Rectal smooth muscle tissue (tissue), 1 donor: ENCODE measurements around the gene JAG1.

Experiments used
- H3K27ac ChIP-seq: one replicate; pipeline ENCODE4 v1.7.0; 2013; ENCODE audit warnings: low read depth, low read length, inconsistent platforms
- H3K27me3 ChIP-seq: one replicate; pipeline ENCODE4 v1.7.0; 2013; ENCODE audit warnings: low read length; ENCODE audit not compliant: control insufficient read depth, insufficient read depth
- H3K36me3 ChIP-seq: one replicate; pipeline ENCODE4 v1.7.0; 2013; ENCODE audit warnings: low read length; ENCODE audit not compliant: control insufficient read depth, insufficient read depth
- H3K4me1 ChIP-seq: one replicate; pipeline ENCODE4 v1.7.0; 2013; ENCODE audit warnings: low read length; ENCODE audit not compliant: control insufficient read depth, insufficient read depth
- H3K4me3 ChIP-seq: one replicate; pipeline ENCODE4 v1.7.0; 2013; ENCODE audit warnings: low read length
- H3K9ac ChIP-seq: one replicate; pipeline ENCODE4 v1.7.0; 2013; ENCODE audit warnings: low read length

The JAG1 gene

DNA sequence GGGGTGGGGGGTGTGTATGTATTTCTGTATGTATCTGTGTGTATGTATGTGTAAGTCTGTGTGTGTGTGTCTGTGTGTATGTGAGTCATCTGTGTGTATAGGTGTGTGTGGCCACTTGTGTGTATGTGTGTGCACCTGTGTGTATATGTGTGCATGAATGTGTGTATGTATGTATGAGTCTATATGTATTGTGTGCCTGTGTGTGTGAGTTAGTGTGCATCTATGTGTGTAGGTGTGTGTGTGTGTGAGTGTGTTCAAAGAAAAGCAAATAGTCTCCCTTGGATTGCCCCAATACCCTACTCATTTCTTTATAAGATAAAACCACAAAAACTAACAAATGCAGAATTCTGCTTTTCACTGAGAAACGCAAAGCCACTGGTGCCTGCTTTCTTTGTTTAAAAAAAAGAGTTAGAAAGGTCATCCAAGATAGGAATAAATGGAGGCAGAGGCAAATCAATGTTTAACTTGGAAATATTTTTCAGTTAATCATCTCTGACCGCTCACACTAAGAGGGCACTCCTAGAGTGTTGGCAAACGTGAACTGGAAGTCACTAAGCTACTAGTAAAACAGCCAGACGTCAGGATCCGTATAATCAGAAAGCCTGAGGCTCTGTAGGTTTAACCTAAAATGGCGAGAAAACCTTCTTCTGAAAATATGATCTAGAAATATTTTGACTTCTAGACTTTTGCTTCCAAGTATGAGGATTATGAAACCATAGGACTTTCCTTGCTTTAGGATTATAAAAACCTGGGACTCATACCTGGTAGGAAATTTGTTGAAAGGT, 37.4 kb upstream of the JAG1 start:
- Histone ChIP-seq H3K27me3 (no peaks in the 10 kb centered on the region), H3K4me1 (peaks cover 3% of the 10 kb centered on the region), H3K9ac (no peak overlapping the region), H3K4me3 (no peak overlapping the region), H3K27ac (no peak overlapping the region), H3K36me3 (no peaks in the 10 kb centered on the region)

DNA sequence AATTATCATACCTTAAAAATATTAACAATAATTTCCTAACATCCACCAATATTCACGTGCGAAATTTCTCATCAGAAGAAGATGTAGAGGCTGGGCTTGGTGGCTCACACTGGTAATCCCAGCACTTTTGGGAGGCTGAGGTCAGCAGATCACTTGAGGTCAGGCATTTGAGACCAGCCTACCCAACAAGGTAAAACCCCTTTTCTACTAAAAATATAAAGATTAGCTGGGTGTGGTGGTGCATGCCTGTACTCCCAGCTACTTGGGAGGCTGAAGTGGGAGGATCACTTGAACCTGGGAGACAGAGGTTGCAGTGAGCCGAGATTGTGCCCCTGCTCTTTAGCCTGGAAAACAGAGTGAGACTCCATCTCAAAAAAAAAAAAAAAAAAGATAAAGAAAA, 36.1 kb upstream of the JAG1 start:
- H3K4me3 ChIP-seq: no peak overlapping the region
- peaks cover 3% of the 10 kb centered on the region for H3K4me1 ChIP-seq
- H3K9ac ChIP-seq: no peak overlapping the region
- H3K27ac ChIP-seq: no peak overlapping the region
- no peaks in the 10 kb centered on the region for H3K27me3 ChIP-seq
- no peaks in the 10 kb centered on the region for H3K36me3 ChIP-seq

DNA sequence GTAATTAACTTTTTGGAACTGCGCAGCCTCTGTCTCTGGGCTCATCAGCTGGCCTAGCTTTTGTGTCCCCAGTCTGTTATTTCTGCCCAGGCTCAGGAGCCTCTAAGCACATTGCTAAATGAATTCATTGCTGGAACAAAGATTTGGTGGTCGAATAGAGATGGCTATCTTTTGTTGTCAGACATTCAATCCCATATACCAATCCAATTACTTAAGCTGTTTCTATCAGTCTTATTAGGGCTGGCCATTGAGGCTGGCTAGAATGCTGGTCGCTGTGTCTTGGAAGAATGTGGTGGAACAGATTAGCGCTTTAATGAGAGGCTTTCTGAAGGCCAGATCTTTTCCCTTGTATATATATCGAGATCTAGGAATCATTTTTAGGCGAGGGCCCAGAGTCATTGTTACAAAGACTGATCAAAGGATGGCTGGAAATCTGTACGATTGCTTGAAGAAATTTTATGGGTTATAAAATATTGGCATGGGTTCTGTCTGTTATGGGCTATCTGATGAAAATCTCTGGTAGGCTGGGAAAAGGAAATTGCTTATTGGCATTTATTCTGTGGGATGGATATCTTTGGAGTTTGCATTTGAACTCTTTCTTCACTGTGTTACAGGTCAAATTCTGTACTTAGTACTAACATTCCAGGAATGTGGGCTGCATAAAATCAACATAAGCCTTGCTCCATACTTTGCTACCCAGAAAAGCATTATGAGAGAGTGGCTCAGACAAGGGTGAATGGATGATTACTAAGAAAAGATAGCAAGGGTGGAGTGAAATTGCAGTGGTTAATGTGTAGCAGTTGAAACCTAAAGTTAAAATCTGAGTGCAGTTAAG, 34.8 kb upstream of the JAG1 start:
- Histone ChIP-seq H3K9ac (no peak overlapping the region), H3K4me3 (no peak overlapping the region), H3K27ac (no peak overlapping the region), H3K36me3 (no peaks in the 10 kb centered on the region), H3K27me3 (no peaks in the 10 kb centered on the region), H3K4me1 (peaks cover 3% of the 10 kb centered on the region)

DNA sequence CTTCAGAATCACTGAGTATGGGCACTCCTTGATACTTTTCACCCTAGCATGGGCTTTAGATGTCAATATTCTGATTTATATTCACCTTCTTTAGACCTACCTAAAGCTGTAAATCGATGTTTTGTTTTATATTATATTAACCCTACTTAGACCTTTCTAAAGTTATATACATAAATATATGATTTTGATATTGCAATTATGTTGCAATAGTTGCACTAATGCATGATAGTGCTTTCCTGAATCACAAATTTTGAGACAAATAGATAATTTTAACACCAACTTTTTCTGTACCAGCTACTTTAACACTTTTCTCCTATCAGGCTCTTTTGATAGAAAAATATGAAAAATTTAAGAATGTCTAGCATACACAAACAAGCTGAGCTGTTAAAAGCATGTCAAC, 34.0 kb upstream of the JAG1 start:
- Histone ChIP-seq H3K27me3 (no peaks in the 10 kb centered on the region), H3K4me1 (no peaks in the 10 kb centered on the region), H3K9ac (no peak overlapping the region), H3K36me3 (no peaks in the 10 kb centered on the region), H3K27ac (no peak overlapping the region), H3K4me3 (no peak overlapping the region)

DNA sequence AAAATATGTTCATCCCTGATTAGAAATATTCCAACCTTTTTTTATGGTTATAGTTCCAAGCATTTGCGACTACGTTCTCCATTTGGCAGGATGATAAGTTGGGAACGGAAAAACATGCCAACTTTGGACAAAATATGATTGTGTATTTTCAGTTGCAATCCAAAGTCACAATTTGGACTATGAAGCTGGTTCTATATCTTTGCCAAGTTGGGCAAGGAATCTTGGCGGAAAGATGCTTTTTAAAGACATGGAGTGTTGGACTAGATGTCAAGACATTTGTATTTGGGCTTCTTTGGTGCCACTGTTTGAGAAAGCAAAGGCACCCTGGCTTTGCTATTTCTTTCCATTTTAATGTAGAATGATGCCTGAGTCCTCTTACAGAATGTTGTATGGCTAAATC, 33.3 kb upstream of the JAG1 start:
- H3K27me3 ChIP-seq: no peaks in the 10 kb centered on the region
- H3K9ac ChIP-seq: no peak overlapping the region
- H3K4me3 ChIP-seq: no peak overlapping the region
- no peak overlapping the region for H3K27ac ChIP-seq
- H3K4me1 ChIP-seq: no peaks in the 10 kb centered on the region
- H3K36me3 ChIP-seq: no peaks in the 10 kb centered on the region

DNA sequence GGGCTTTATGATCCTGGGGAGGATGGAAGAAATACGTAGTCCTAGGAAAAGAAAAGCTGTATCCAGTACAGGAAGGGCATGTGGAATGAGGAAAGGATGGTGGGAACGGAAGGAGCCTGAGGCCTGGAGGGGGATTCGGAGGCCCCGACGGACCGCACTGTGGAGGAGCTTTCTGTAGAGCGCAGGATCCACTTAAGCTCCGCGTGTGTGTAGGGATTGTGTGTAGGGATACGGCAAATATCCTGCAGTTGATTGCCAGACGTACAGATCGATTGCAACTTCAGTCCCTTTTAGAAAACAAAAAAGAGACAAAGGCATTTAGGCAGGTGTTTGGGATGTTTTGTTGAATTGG, 32.6 kb upstream of the JAG1 start:
- Histone ChIP-seq H3K4me3 (no peak overlapping the region), H3K36me3 (no peaks in the 10 kb centered on the region), H3K9ac (no peak overlapping the region), H3K27ac (no peak overlapping the region), H3K4me1 (no peaks in the 10 kb centered on the region), H3K27me3 (no peaks in the 10 kb centered on the region)

DNA sequence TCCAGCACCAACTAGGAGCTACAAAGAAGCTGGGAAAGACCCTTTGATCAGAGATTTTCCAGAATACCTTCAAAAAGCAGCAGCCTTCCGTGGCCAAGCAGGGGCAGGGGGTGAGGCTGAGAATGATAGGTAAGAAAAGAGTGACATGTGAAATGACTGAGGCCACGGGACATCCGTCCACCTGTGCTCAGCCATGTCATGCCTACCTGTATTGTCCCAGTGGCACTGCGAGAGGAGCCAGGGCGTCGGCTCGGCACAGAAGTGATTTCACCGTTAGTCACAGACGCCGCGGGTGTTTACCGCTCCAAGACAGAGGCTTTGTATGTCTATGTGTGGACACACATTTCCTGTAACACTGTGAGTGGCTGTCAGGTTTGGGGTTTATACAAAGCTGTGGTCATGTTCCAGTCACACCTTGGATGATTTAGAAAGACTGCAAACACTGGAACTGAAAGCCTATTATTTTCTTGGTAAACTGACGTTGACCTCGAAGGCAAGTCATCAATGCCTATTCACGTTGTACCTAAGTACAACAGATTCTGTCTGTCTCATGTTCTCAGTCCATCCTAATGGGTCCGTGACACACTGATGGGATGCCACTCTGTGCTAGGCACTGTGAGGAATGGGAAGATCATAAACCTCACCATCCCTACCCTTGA, 32.1 kb upstream of the JAG1 start:
- Histone ChIP-seq H3K9ac (no peak overlapping the region), H3K4me1 (no peaks in the 10 kb centered on the region), H3K36me3 (no peaks in the 10 kb centered on the region), H3K27me3 (no peaks in the 10 kb centered on the region), H3K27ac (no peak overlapping the region), H3K4me3 (no peak overlapping the region)

DNA sequence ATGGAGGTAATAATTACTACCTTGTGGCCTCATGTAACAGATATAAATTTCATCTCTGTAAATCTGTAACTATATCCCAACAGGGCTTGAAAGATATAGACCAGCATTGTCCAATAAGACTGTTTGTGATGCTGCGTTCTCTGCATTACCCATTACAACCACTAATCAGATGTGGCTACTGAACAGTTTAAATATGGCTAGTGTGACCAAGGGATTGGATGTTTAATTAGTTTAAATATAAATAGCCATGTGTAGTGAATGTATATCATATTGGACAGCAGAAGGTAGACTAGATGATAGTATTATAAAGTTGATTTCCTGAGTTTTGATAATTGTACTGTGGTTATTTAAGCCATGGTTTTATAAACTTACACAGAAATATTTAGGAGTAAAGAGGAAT, 27.8 kb upstream of the JAG1 start:
- H3K27me3 ChIP-seq: no peaks in the 10 kb centered on the region

DNA sequence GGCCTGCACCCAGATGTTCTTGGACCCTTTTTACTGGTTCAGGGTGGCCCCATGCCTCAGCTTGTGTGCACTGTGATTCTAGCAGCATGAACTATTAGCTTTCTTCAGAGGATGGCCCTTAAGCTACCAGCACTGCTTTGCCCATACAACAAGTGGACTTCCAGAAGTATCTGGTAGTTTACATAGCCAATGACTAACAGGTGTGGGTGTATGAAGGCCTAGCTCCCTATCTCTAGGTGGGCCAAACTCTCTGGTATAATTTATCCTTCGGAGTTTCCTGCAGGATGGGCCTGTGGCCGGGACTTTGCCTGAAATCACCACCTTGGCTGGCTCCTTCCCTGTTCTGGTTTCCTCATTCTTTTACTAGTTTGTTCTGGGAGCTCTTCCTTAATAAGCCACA, 26.1 kb upstream of the JAG1 start:
- no peaks in the 10 kb centered on the region for H3K27me3 ChIP-seq
- no peak overlapping the region for H3K4me3 ChIP-seq
- H3K36me3 ChIP-seq: no peaks in the 10 kb centered on the region
- H3K9ac ChIP-seq: no peak overlapping the region
- no peak overlapping the region for H3K27ac ChIP-seq
- H3K4me1 ChIP-seq: no peaks in the 10 kb centered on the region

More for the DNA sequence above, 27.8 kb upstream of the JAG1 start:
- H3K27ac ChIP-seq: no peak overlapping the region
- H3K4me1 ChIP-seq: no peaks in the 10 kb centered on the region
- H3K9ac ChIP-seq: no peak overlapping the region
- H3K36me3 ChIP-seq: no peaks in the 10 kb centered on the region
- no peak overlapping the region for H3K4me3 ChIP-seq

DNA sequence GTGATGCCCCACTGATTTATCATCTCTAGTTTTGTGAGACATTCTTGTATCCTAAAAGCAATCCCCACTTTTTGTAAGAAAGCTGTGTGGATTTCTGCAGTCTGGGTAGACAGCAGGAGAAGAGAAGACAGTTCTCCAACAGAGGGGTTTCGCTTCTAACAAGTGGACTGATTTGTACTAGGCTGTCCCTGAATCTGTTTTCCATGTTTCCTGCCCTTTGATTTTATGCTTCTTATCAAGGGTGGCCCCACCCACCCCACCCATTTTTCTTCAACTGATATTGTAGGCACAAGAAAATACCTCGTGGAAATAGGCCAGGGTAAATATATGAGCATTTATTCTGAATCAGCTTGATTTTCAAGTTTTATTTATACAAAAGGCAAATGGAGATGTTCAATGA, 25.7 kb upstream of the JAG1 start:
- H3K36me3 ChIP-seq: no peaks in the 10 kb centered on the region
- no peaks in the 10 kb centered on the region for H3K27me3 ChIP-seq
- H3K4me1 ChIP-seq: no peaks in the 10 kb centered on the region
- H3K9ac ChIP-seq: no peak overlapping the region
- H3K27ac ChIP-seq: no peak overlapping the region
- no peak overlapping the region for H3K4me3 ChIP-seq

DNA sequence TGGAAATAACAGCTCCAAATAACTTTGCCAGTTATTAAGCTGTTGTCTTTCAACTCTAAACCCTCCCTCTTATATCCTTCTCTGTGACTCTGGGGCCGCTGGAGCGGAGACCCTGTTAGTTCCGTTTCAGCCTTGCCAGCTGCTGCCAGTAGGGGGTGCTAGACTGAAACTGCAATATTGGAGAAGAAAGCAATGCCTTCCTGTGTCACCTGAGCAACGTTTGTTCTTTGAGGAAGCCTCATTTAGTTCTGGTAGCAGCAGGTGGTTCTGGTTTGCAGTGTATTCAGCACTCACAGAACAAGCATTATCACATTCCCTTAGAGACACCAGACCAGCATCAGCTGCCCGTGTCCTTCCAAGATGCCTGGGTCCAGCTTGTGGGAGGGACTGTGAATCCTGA, 22.9 kb upstream of the JAG1 start:
- no peaks in the 10 kb centered on the region for H3K4me1 ChIP-seq
- H3K36me3 ChIP-seq: no peaks in the 10 kb centered on the region
- H3K27me3 ChIP-seq: no peaks in the 10 kb centered on the region
- H3K4me3 ChIP-seq: no peak overlapping the region
- no peak overlapping the region for H3K9ac ChIP-seq
- H3K27ac ChIP-seq: no peak overlapping the region

DNA sequence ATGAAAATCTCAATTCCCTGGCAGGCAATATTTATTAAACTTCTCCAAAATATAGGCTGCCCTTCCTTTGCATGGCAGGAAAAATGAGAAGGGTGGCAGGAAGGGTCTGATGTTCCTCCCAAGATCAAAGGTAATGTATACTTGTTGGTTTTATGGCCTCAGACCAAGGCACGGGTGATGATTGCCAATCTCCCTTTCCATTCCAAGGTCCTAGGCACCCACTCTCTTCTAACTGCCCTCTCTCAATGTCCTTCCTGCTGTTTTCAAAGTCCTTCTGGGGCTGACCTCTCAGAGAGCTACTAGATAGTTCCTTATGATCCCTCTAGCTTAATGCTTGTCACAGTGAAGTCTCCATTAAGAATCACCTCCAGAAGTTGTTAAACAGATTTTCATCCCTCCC, 15.6 kb upstream of the JAG1 start:
- Histone ChIP-seq H3K36me3 (no peaks in the 10 kb centered on the region), H3K27ac (no peak overlapping the region)

More for the DNA sequence above, 15.6 kb upstream of the JAG1 start:
- H3K27me3 ChIP-seq: no peaks in the 10 kb centered on the region
- no peak overlapping the region for H3K9ac ChIP-seq
- H3K4me3 ChIP-seq: no peak overlapping the region
- H3K4me1 ChIP-seq: no peaks in the 10 kb centered on the region
